Liver (tissue), 9 donors: ENCODE measurements around the gene PNPLA3. TPM values are rescaled to one million over a fixed set of nuclear protein-coding genes. Genes with fewer than 3 reads are reported as not detected.

Experiments
- DNase-seq: peaks from one replicate; pipeline ENCODE4 v3.0.0-alpha.2; 2017; ENCODE audit warnings: low spot score
- H3K27ac ChIP-seq, 2 donors: one replicate each; pipeline ENCODE4 v1.7.0; 2013; ENCODE audit warnings: inconsistent platforms in 2 of 2, low read length in 2 of 2, control low read depth in 1 of 2, low read depth in 1 of 2, mild to moderate bottlenecking in 1 of 2
- H3K27me3 ChIP-seq, 4 donors: one replicate each; pipeline versions ENCODE4 v1.6.1 to v1.7.0; 2013; ENCODE audit warnings: low read length in 3 of 4, inconsistent platforms in 1 of 4, mild to moderate bottlenecking in 1 of 4, moderate library complexity in 1 of 4; ENCODE audit not compliant: control insufficient read depth in 4 of 4, insufficient read depth in 4 of 4
- H3K36me3 ChIP-seq, 4 donors: one replicate each; pipeline versions ENCODE4 v1.6.1 to v1.7.0; 2013; ENCODE audit warnings: low read length in 3 of 4, mild to moderate bottlenecking in 3 of 4, low read depth in 1 of 4, moderate library complexity in 1 of 4; ENCODE audit not compliant: control insufficient read depth in 4 of 4, insufficient read depth in 3 of 4
- H3K4me1 ChIP-seq, 4 donors: one replicate each; pipeline versions ENCODE4 v1.6.1 to v1.7.0; 2013; ENCODE audit warnings: low read length in 3 of 4, mild to moderate bottlenecking in 3 of 4, moderate library complexity in 1 of 4; ENCODE audit not compliant: control insufficient read depth in 4 of 4, insufficient read depth in 4 of 4
- H3K4me3 ChIP-seq, 3 donors: one replicate each; pipeline versions ENCODE4 v1.6.1 to v1.7.0; 2013; ENCODE audit warnings: low read length in 3 of 3, control low read depth in 1 of 3, low read depth in 1 of 3, mild to moderate bottlenecking in 1 of 3
- H3K9ac ChIP-seq, 2 donors: one replicate each; pipeline ENCODE4 v1.7.0; 2013; ENCODE audit warnings: low read length in 2 of 2, mild to moderate bottlenecking in 2 of 2, moderate library complexity in 2 of 2, control low read depth in 1 of 2, low read depth in 1 of 2
- H3K9me3 ChIP-seq, 4 donors: one replicate each; pipeline versions ENCODE4 v1.6.1 to v1.7.0; 2013; ENCODE audit warnings: low read length in 3 of 4; ENCODE audit not compliant: control insufficient read depth in 4 of 4
- EGR1 ChIP-seq, 2 donors: IDR thresholded peaks; 2 replicates each; pipeline ENCODE4 v1.6.1; 2016 to 2018; ENCODE audit warnings: antibody characterized with exemption in 2 of 2, low read depth in 2 of 2
- FOXA1 ChIP-seq: IDR thresholded peaks from 2 replicates; pipeline ENCODE4 v1.6.1; 2016; ENCODE audit warnings: antibody characterized with exemption
- FOXA2 ChIP-seq: IDR thresholded peaks from 2 replicates; pipeline ENCODE4 v1.6.1; 2016; ENCODE audit warnings: antibody characterized with exemption
- GABPA ChIP-seq, 2 donors: IDR thresholded peaks in 1 of 2; conservative IDR thresholded peaks in 1 of 2; 2 replicates each; pipeline ENCODE4 v1.6.1; 2016; ENCODE audit warnings: antibody characterized with exemption in 2 of 2, mild to moderate bottlenecking in 1 of 2, moderate library complexity in 1 of 2
- HNF4A ChIP-seq, 2 donors: conservative IDR thresholded peaks; 2 replicates each; pipeline ENCODE4 v1.6.1; 2016; ENCODE audit warnings: antibody characterized with exemption in 2 of 2, mild to moderate bottlenecking in 2 of 2
- HNF4G ChIP-seq: IDR thresholded peaks from 2 replicates; pipeline ENCODE4 v1.6.1; 2016; ENCODE audit warnings: antibody characterized with exemption
- JUND ChIP-seq, 2 donors: IDR thresholded peaks; 2 replicates each; pipeline ENCODE4 v1.6.1; 2016; ENCODE audit warnings: antibody characterized with exemption in 2 of 2
- NR2F2 ChIP-seq: IDR thresholded peaks from 2 replicates; pipeline ENCODE4 v1.6.1; 2016; ENCODE audit warnings: antibody characterized with exemption
- RAD21 ChIP-seq, 2 donors: IDR thresholded peaks; 2 replicates each; pipeline ENCODE4 v1.6.1; 2016; ENCODE audit warnings: antibody characterized with exemption in 2 of 2, mild to moderate bottlenecking in 2 of 2
- RXRA ChIP-seq, 2 donors: IDR thresholded peaks; 2 replicates each; pipeline ENCODE4 v1.6.1; 2017 to 2018; ENCODE audit warnings: antibody characterized with exemption in 2 of 2, mild to moderate bottlenecking in 1 of 2
- SP1 ChIP-seq: IDR thresholded peaks from 2 replicates; pipeline ENCODE4 v1.6.1; 2018; ENCODE audit warnings: antibody characterized with exemption, mild to moderate bottlenecking
- TAF1 ChIP-seq: conservative IDR thresholded peaks from 2 replicates; pipeline ENCODE4 v1.6.1; 2016; ENCODE audit warnings: antibody characterized with exemption, mild to moderate bottlenecking
- YY1 ChIP-seq: IDR thresholded peaks from 2 replicates; pipeline ENCODE4 v1.6.1; 2016; ENCODE audit warnings: antibody characterized with exemption, mild to moderate bottlenecking
- WGBS: extraction: QIAGEN DNeasy Blood & Tissue Kit; methylation state at CpG from one replicate; pipeline ENCODE4 v1.1.7; 2013; 5-methylcytosine and 5-hydroxymethylcytosine counted together
- polyA plus RNA-seq, 2 donors: library from polyadenylated mRNA; stranded (reverse) in 1 of 2; unstranded in 1 of 2; fragments of 200-250 nt in 1 of 2; fragments of >200 nt in 1 of 2; fragmentation: Nextera tagmentation in 1 of 2; extraction: Ambion mirVana in 1 of 2; gene quantifications; one replicate each; pipeline versions ENCODE4 v1.2.1 to v1.2.3, GENCODE V29; 2013 to 2015
- total RNA-seq, 2 donors: library from RNA; depleted of rRNA; stranded (reverse); fragments of >200 nt; gene quantifications; one replicate each; pipeline ENCODE4 v1.2.3, GENCODE V29; 2014
- TF ChIP-seq, protein P1 (sequence below): IDR thresholded peaks from 2 replicates; pipeline ENCODE4 v1.6.1; 2016; ENCODE audit warnings: antibody characterized with exemption
- TF ChIP-seq, protein P2 (sequence below): IDR thresholded peaks from 2 replicates; pipeline ENCODE4 v1.6.1; 2016; ENCODE audit warnings: antibody characterized with exemption
- TF ChIP-seq, protein P3 (sequence below): IDR thresholded peaks from 2 replicates; pipeline ENCODE4 v1.6.1; 2016; ENCODE audit warnings: antibody characterized with exemption
- TF ChIP-seq, protein P4 (sequence below): fragments of 150-350 bp; IDR thresholded peaks from 2 replicates; pipeline ENCODE4 v1.5.1; 2017; ENCODE audit warnings: improper control_type of control experiment, low read depth, low read length; ENCODE audit not compliant: missing input control
- donor health status: healthy.
- donor health status: healthy.
- donor health status: healthy.
- donor health status: healthy.
- donor health status: healthy.

Gene PNPLA3
- total and polyA plus RNA-seq, 4 donors, result 15.9 to 59.1 (median 24.8) TPM

DNA sequence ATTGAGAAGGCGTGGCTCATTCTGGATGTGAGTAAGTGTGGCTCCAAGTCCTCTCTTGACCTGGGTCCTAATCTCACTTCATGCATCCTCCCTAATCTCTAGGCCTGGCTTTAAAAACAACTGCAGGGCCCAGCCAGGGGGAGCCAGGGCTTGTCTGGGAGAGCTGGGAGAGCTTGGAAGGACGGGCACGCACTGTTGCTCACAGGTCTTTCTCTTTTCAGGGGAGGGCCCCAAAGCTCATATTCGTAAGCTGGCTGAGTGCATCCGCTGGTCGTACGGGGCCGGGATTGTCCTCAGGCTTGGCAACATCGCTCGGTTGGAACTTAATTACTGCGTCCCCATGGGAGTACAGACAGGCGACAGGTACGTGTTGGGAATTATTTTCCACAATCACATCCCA is 66.4 kb downstream of the PNPLA3 start:
- H3K4me3 ChIP-seq, result no peak overlapping the region
- H3K4me1 ChIP-seq, result no peaks in the 10 kb centered on the region
- no peaks in the 10 kb centered on the region for H3K27me3 ChIP-seq
- peaks cover 12 to 61% (median 54%) of the 10 kb centered on the region in 4 donors for H3K36me3 ChIP-seq
- no peak overlapping the region for H3K9ac ChIP-seq
- H3K27ac ChIP-seq, result no peak overlapping the region
- TF ChIP-seq, protein P1, sequence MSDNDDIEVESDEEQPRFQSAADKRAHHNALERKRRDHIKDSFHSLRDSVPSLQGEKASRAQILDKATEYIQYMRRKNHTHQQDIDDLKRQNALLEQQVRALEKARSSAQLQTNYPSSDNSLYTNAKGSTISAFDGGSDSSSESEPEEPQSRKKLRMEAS, result no peak
- no peak for TF ChIP-seq FOXA2
- TF ChIP-seq, protein P2, sequence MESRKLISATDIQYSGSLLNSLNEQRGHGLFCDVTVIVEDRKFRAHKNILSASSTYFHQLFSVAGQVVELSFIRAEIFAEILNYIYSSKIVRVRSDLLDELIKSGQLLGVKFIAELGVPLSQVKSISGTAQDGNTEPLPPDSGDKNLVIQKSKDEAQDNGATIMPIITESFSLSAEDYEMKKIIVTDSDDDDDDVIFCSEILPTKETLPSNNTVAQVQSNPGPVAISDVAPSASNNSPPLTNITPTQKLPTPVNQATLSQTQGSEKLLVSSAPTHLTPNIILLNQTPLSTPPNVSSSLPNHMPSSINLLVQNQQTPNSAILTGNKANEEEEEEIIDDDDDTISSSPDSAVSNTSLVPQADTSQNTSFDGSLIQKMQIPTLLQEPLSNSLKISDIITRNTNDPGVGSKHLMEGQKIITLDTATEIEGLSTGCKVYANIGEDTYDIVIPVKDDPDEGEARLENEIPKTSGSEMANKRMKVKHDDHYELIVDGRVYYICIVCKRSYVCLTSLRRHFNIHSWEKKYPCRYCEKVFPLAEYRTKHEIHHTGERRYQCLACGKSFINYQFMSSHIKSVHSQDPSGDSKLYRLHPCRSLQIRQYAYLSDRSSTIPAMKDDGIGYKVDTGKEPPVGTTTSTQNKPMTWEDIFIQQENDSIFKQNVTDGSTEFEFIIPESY, result no peak
- TF ChIP-seq HNF4A (conservative IDR thresholded peaks at IDR 0.05), result no peak
- TF ChIP-seq NR2F2, result no peak
- no peak for TF ChIP-seq RXRA (IDR thresholded peaks at IDR 0.05)
- TF ChIP-seq TAF1, result no peak
- DNase-seq, result no peak
- WGBS, result 95% methylated on average over 13 of the region's 13 CpGs
- no peaks in the 10 kb centered on the region for H3K9me3 ChIP-seq

DNA sequence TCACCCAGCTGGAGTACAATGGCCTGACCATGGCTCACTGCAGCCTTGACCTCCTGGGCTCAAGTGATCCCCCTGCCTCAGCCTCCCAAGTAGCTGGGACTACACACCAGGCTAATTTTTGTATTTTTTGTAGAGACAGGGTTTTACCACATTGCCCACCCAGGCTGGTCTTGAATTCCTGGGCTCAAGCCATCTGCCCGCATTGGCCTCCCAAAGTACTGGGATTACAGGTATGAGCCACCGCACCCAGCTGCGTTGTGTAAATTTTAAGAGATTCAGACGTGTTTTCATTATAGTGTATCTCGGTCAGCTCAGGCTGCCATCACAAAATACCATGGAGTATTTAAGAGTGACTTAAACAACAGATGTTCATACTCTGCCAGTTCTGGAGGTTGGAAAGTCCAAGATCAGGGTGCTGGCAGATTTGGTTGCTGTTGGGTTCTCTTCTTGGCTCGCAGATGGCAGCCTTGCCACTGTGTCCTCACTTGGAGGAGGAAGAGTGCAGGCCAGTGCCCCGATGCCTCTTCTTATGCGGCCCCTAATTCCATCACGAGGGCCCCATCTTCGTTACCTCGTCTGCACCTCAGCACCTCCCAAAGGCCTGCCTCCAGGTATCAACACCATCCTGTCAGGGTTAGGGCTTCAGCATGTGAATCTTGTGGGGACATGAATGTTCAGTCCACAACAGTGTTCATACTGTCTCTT is 67.9 kb downstream of the PNPLA3 start:
- 96% methylated on average over 11 of the region's 11 CpGs for WGBS
- Histone ChIP-seq H3K4me1 (no peaks in the 10 kb centered on the region), H3K36me3 (peaks cover 15 to 67% (median 48%) of the 10 kb centered on the region in 4 donors), H3K27me3 (no peaks in the 10 kb centered on the region), H3K4me3 (no peak overlapping the region), H3K27ac (no peak overlapping the region), H3K9me3 (no peaks in the 10 kb centered on the region), H3K9ac (no peak overlapping the region)
- no peak for TF ChIP-seq JUND (IDR thresholded peaks at IDR 0.05)
- no peak for TF ChIP-seq EGR1 (IDR thresholded peaks at IDR 0.05; ENCODE audit: low read depth in 2 of 2)
- TF ChIP-seq, protein P1, result no peak
- no peak for TF ChIP-seq RAD21 (IDR thresholded peaks at IDR 0.05)
- TF ChIP-seq RXRA (IDR thresholded peaks at IDR 0.05), result no peak
- TF ChIP-seq FOXA1, result no peak
- no peak for TF ChIP-seq GABPA (IDR thresholded peaks at IDR 0.05 in 1 of 2, conservative IDR thresholded peaks at IDR 0.05 in 1 of 2)
- TF ChIP-seq HNF4A (conservative IDR thresholded peaks at IDR 0.05), result no peak
- no peak for TF ChIP-seq HNF4G
- no peak for TF ChIP-seq YY1
- TF ChIP-seq FOXA2, result no peak
- DNase-seq, result no peak

DNA sequence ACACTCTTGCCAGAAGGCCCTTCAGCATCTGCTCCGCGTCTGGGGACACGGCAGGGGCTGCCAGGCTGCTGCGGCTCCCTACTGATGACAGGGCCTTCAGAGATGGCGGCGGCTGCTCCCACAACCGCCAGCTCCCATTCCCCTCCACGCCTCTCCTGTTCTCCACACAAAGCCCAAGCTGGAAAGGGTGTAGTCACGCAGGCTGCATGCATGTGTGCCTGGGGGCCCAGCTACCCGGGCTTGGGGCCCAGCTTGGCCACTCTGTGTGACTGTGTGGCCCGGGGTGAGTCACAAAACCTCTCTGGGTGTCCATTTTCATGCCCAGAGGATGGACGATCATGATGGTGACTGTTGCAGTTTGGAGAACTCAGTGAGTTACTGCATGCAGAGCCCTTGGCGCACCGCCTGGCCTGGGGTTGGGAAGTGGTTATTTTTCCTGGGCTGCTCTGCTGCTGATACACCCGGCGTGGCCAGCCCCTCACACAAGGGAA is 68.8 kb downstream of the PNPLA3 start:
- H3K4me1 ChIP-seq, result no peaks in the 10 kb centered on the region
- H3K27me3 ChIP-seq, result no peaks in the 10 kb centered on the region
- H3K4me3 ChIP-seq, result no peak overlapping the region
- no peak overlapping the region for H3K9ac ChIP-seq
- peaks cover 16 to 67% (median 51%) of the 10 kb centered on the region in 4 donors for H3K36me3 ChIP-seq
- DNase-seq, result no peak
- no peaks in the 10 kb centered on the region for H3K9me3 ChIP-seq
- H3K27ac ChIP-seq, result no peak overlapping the region
- WGBS, result 90% methylated on average over 16 of the region's 16 CpGs
- TF ChIP-seq FOXA2, result no peak
- TF ChIP-seq, protein P3, sequence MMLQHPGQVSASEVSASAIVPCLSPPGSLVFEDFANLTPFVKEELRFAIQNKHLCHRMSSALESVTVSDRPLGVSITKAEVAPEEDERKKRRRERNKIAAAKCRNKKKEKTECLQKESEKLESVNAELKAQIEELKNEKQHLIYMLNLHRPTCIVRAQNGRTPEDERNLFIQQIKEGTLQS, result no peak
- no peak for TF ChIP-seq NR2F2
- TF ChIP-seq, protein P2, result no peak
- no peak for TF ChIP-seq RXRA (IDR thresholded peaks at IDR 0.05)
- TF ChIP-seq JUND (IDR thresholded peaks at IDR 0.05), result no peak
- no peak for TF ChIP-seq TAF1
- TF ChIP-seq HNF4G, result no peak
- TF ChIP-seq YY1, result no peak
- TF ChIP-seq GABPA (IDR thresholded peaks at IDR 0.05 in 1 of 2, conservative IDR thresholded peaks at IDR 0.05 in 1 of 2), result no peak
- TF ChIP-seq SP1, result no peak
- TF ChIP-seq, protein P4, sequence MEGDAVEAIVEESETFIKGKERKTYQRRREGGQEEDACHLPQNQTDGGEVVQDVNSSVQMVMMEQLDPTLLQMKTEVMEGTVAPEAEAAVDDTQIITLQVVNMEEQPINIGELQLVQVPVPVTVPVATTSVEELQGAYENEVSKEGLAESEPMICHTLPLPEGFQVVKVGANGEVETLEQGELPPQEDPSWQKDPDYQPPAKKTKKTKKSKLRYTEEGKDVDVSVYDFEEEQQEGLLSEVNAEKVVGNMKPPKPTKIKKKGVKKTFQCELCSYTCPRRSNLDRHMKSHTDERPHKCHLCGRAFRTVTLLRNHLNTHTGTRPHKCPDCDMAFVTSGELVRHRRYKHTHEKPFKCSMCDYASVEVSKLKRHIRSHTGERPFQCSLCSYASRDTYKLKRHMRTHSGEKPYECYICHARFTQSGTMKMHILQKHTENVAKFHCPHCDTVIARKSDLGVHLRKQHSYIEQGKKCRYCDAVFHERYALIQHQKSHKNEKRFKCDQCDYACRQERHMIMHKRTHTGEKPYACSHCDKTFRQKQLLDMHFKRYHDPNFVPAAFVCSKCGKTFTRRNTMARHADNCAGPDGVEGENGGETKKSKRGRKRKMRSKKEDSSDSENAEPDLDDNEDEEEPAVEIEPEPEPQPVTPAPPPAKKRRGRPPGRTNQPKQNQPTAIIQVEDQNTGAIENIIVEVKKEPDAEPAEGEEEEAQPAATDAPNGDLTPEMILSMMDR, result no peak
